Spleen (tissue), 11 donors: ENCODE measurements around the gene ARFGEF3. TPM values are rescaled to one million over a fixed set of nuclear protein-coding genes. Genes with fewer than 3 reads are reported as not detected.
"Not testable (repeated sequence)": the region's sequence is repeated elsewhere in the genome, so short reads cannot be mapped to it uniquely, and the experiment has no call there.

ENCODE experiments used
- DNase-seq: peaks from one replicate; pipeline ENCODE4 v3.0.0-alpha.2; 2020
- H3K27ac ChIP-seq, 8 donors: fragments of 200-600 bp; sonication (generic) in 7 of 8; 1 replicate in 4 of 8; 2 replicates in 4 of 8; pipeline versions ENCODE4 v1.5.0 to v1.8.0; 2016 to 2021; ENCODE audit warnings: inconsistent platforms in 4 of 8, mild to moderate bottlenecking in 4 of 8, moderate library complexity in 1 of 8
- H3K27me3 ChIP-seq, 7 donors: fragments of 200-600 bp; sonication (generic) in 6 of 7; replicated peaks in 1 of 7; 1 replicate in 4 of 7; 2 replicates in 3 of 7; pipeline versions ENCODE4 v1.5.0 to v1.8.0; 2016 to 2021; ENCODE audit warnings: inconsistent platforms in 3 of 7, mild to moderate bottlenecking in 1 of 7
- H3K36me3 ChIP-seq, 6 donors: fragments of 200-600 bp; sonication (generic) in 5 of 6; 1 replicate in 4 of 6; 2 replicates in 2 of 6; pipeline versions ENCODE4 v1.5.0 to v1.8.0; 2016 to 2021; ENCODE audit warnings: inconsistent platforms in 2 of 6
- H3K4me1 ChIP-seq, 6 donors: fragments of 200-600 bp; sonication (generic) in 5 of 6; 1 replicate in 3 of 6; 2 replicates in 3 of 6; pipeline versions ENCODE4 v1.5.0 to v1.8.0; 2016 to 2021; ENCODE audit warnings: inconsistent platforms in 3 of 6
- H3K4me3 ChIP-seq, 8 donors: fragments of 200-600 bp; sonication (generic) in 7 of 8; 1 replicate in 4 of 8; 2 replicates in 4 of 8; pipeline versions ENCODE4 v1.5.0 to v1.8.0; 2016 to 2021; ENCODE audit warnings: inconsistent platforms in 4 of 8, mild to moderate bottlenecking in 4 of 8, moderate library complexity in 2 of 8
- H3K9me3 ChIP-seq, 8 donors: fragments of 200-600 bp; sonication (generic) in 7 of 8; 1 replicate in 4 of 8; 2 replicates in 4 of 8; pipeline versions ENCODE4 v1.5.0 to v1.8.0; 2016 to 2021; ENCODE audit warnings: inconsistent platforms in 4 of 8
- POLR2A ChIP-seq, 3 donors: fragments of 450-650 bp; IDR thresholded peaks; one replicate each; pipeline ENCODE4 v1.5.1; 2017; ENCODE audit warnings: antibody characterized with exemption in 3 of 3, mild to moderate bottlenecking in 1 of 3
- POLR2AphosphoS5 ChIP-seq, 3 donors: sonication (generic); formaldehyde crosslinking; IDR thresholded peaks; one replicate each; pipeline ENCODE4 v1.5.1; 2017; ENCODE audit warnings: antibody characterized with exemption in 3 of 3
- WGBS, 5 donors: extraction: QIAGEN DNeasy Blood & Tissue Kit in 3 of 5; methylation state at CpG; one replicate each; pipeline versions ENCODE4 v1.1.5 to v1.1.7; 2013 to 2018; 5-methylcytosine and 5-hydroxymethylcytosine counted together
- intact Hi-C: fragments of 100-400 bp; cut with DNase I; formaldehyde crosslinking; loops from one replicate; pipeline ENCODE4 v1.15.0; 2023; ENCODE audit warnings: low total_unique reads
- polyA plus RNA-seq, 3 donors: library from polyadenylated mRNA; stranded (reverse); fragments of 200-250 nt; gene quantifications; one replicate each; pipeline ENCODE4 v1.2.1, GENCODE V29; 2013
- total RNA-seq, 7 donors: library from RNA; depleted of rRNA in 3 of 7; stranded (reverse); fragments of >200 nt in 3 of 7; fragmentation: NEBNext Ultra II Directional in 4 of 7; extraction: Animal tissue kit (Norgen Biotek cat#: 25700) in 4 of 7; gene quantifications; one replicate each; pipeline versions ENCODE4 v1.1.0 to v1.2.1, GENCODE V29; 2016 to 2021
- TF ChIP-seq, protein P1 (sequence below), 11 experiments: fragments of 200-600 bp in 7 of 11; fragments of 450-650 bp in 4 of 11; sonication (generic) in 4 of 11; IDR thresholded peaks in 8 of 11; conservative IDR thresholded peaks in 3 of 11; 1 replicate in 7 of 11; 2 replicates in 4 of 11; pipeline versions ENCODE4 v1.4.0 to v1.8.0; 2016 to 2021; ENCODE audit warnings: antibody characterized with exemption in 11 of 11, inconsistent platforms in 4 of 11, mild to moderate bottlenecking in 1 of 11
- donor health status: healthy with polysubstance abuse.
- donor health status: DM: no; HTN: no; CAD: no; lungs with moderate emphysema.
- donor health status: DM: no; HTN: no; CAD: no.
- donor health status: Bipolar disorder and iron deficiency.
- donor health status: healthy.
- donor health status: DM: no; HTN: no; CAD: no.
- donor health status: DM: yes; HTN: yes; CAD: no.

The ARFGEF3 gene
- total and polyA plus RNA-seq, 10 donors, result 0.09 to 3.1 (median 1.7) TPM

DNA sequence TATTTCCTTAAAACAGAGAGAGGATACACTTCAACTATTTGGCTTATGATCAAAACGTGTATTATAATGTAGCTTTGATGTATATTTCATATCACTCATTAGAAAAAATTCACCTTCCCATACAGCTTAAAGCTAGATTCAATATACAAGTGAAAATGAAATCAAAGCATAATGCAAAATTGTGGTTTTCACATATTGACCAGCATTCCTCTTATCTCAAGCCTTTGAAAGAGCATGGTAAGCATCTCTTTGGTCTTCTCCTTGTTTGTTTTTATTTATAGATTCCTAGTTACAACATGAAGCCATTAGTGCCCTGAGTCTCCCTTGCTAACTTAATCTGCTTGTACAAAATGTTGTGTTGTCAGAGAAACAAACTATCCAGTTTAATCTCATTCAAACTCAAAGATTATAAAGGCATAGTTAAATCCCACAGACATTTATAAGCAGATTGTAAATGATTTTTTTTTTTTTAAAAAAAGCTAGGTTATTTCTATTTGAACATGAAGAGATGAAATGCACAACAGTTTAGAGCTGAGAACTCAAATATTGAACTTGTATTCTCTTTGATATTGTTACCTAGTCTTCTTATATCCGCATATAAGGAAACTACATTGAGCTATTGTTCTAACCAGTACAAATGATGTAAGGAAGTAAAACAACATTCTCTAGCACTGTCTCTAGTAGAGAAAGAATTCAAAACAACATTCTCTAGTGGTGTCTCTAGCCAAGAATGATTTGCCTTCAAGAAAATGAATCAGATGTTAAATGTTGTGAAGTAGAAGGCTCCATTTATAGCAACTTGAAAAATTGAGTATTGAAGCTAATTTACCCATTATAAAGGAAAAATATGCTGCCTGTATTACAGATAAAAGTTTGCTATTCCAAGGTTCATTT is 184.8 kb downstream of the ARFGEF3 start:
- WGBS, 5 donors, result 72 to 80% (median 76%) methylated on average over 2 of the region's 2 CpGs
- Histone ChIP-seq H3K9me3 (no peaks in the 10 kb centered on the region), H3K27me3 (peaks cover 0 to 5% (median 0%) of the 10 kb centered on the region in 7 donors), H3K27ac (no peak overlapping the region), H3K4me1 (no peaks in the 10 kb centered on the region), H3K36me3 (no peaks in the 10 kb centered on the region), H3K4me3 (no peak overlapping the region)
- TF ChIP-seq POLR2AphosphoS5 (IDR thresholded peaks at IDR 0.05), result no peak
- TF ChIP-seq POLR2A (IDR thresholded peaks at IDR 0.05), result no peak
- TF ChIP-seq, protein P1, sequence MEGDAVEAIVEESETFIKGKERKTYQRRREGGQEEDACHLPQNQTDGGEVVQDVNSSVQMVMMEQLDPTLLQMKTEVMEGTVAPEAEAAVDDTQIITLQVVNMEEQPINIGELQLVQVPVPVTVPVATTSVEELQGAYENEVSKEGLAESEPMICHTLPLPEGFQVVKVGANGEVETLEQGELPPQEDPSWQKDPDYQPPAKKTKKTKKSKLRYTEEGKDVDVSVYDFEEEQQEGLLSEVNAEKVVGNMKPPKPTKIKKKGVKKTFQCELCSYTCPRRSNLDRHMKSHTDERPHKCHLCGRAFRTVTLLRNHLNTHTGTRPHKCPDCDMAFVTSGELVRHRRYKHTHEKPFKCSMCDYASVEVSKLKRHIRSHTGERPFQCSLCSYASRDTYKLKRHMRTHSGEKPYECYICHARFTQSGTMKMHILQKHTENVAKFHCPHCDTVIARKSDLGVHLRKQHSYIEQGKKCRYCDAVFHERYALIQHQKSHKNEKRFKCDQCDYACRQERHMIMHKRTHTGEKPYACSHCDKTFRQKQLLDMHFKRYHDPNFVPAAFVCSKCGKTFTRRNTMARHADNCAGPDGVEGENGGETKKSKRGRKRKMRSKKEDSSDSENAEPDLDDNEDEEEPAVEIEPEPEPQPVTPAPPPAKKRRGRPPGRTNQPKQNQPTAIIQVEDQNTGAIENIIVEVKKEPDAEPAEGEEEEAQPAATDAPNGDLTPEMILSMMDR (IDR thresholded peaks at IDR 0.05 in 8 of 11, conservative IDR thresholded peaks at IDR 0.05 in 3 of 11), result no peak
- DNase-seq, result no peak
- intact Hi-C loops, result no loop called here

DNA sequence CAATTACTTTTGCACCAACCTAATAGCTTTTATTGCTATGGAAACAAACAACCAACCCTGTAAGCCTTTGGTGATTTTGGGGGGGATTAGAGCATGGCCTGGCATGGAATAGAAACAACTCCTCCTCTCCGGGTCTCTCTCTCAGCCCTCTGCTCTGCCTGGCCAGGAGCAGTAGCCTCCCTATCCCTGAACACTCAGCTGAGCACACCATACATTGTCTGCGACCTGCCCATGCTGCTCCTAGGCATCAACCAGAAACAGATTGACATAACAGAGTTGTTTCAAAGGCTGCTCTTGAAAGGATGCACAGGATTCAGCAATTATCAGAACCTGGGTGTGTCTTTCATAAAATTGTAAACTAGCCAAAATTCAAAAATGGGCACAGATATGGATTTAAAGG is 186.1 kb downstream of the ARFGEF3 start:
- no peak for TF ChIP-seq POLR2A (IDR thresholded peaks at IDR 0.05)
- TF ChIP-seq, protein P1 (IDR thresholded peaks at IDR 0.05 in 8 of 11, conservative IDR thresholded peaks at IDR 0.05 in 3 of 11), result no peak
- no peak for TF ChIP-seq POLR2AphosphoS5 (IDR thresholded peaks at IDR 0.05)
- Histone ChIP-seq H3K36me3 (no peaks in the 10 kb centered on the region), H3K9me3 (no peaks in the 10 kb centered on the region), H3K4me1 (no peaks in the 10 kb centered on the region), H3K27me3 (peaks cover 0 to 5% (median 0%) of the 10 kb centered on the region in 7 donors), H3K4me3 (no peak overlapping the region), H3K27ac (no peak overlapping the region)
- intact Hi-C loops, result no loop called here
- 79 to 88% (median 86%) methylated on average over 2 of the region's 2 CpGs for WGBS, 5 donors
- DNase-seq, result no peak

DNA sequence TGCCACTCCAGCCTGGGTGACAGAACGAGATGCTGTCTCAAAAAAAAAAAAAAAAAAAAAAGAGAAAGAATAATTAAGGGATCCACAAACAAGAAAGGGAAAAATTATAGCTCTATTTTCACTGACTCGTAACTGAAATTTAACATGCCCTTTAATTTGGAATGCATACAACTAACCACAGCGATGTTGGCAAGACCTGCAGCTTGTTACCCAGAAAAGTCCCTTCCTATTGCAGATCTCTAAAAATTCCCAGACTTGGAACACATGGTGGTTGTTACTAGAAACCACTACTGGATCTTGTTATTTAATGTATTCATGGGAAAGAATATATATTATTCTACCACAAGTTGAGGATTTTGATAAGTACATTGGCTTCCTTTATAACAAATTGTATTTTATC is 188.2 kb downstream of the ARFGEF3 start:
- intact Hi-C loops, result no loop called here
- H3K27ac ChIP-seq, result no peak overlapping the region
- WGBS, 5 donors, result 81 to 96% (median 90%) methylated on average over 3 of the region's 3 CpGs
- H3K9me3 ChIP-seq, result no peaks in the 10 kb centered on the region
- TF ChIP-seq, protein P1 (IDR thresholded peaks at IDR 0.05 in 8 of 11, conservative IDR thresholded peaks at IDR 0.05 in 3 of 11), result no peak
- no peak for TF ChIP-seq POLR2A (IDR thresholded peaks at IDR 0.05)
- no peak for TF ChIP-seq POLR2AphosphoS5 (IDR thresholded peaks at IDR 0.05)
- H3K27me3 ChIP-seq, result peaks cover 0 to 12% (median 0%) of the 10 kb centered on the region in 7 donors
- no peaks in the 10 kb centered on the region for H3K36me3 ChIP-seq
- no peaks in the 10 kb centered on the region for H3K4me1 ChIP-seq
- H3K4me3 ChIP-seq, result no peak overlapping the region
- DNase-seq, result no peak

DNA sequence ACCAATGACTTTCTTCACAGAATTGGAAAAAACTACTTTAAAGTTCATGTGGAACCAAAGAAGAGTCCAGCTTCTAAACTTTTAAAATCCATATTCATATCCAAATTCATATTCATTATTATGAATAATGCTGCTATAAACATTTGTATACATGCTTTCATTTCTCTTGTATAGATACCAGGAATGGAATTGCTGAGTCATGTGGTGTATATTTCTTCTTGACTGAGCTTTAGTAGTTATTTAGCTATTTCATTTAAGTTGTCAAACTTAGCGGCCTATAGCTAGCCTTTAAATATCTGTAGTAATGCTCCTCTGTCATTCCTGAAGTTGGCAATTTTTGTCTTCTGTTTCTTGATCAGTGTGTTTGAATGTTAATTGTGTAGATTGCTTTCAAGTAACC is 196.2 kb downstream of the ARFGEF3 start:
- Histone ChIP-seq H3K4me3 (no peak overlapping the region), H3K27ac (no peak overlapping the region), H3K9me3 (no peaks in the 10 kb centered on the region), H3K36me3 (no peaks in the 10 kb centered on the region), H3K27me3 (peaks cover 0 to 6% (median 0%) of the 10 kb centered on the region in 7 donors), H3K4me1 (no peaks in the 10 kb centered on the region)
- TF ChIP-seq POLR2A (IDR thresholded peaks at IDR 0.05) (no peak), POLR2AphosphoS5 (IDR thresholded peaks at IDR 0.05) (no peak)
- TF ChIP-seq, protein P1 (IDR thresholded peaks at IDR 0.05 in 8 of 11, conservative IDR thresholded peaks at IDR 0.05 in 3 of 11), result no peak
- intact Hi-C loops, result no loop called here
- DNase-seq, result no peak
- WGBS, 5 donors, result 84 to 90% (median 88%) methylated on average over 1 of the region's 1 CpG

DNA sequence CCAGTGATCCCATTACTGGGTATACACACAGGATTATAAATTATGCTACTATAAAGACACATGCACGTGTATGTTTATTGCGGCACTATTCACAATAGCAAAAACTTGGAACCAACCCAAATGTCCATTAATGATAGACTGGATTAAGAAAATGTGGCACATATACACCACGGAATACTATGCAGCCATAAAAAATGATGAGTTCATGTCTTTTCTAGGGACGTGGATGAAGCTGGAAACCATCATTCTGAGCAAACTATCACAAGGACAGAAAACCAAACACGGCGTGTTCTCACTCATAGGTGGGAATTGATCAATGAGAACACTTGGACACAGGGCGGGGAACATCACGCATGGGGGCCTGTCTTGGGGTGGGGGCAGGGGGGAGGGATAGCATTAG is 206.9 kb downstream of the ARFGEF3 start:
- H3K27ac ChIP-seq, result not testable (repeated sequence)

More for the DNA sequence above, 206.9 kb downstream of the ARFGEF3 start:
- H3K9me3 ChIP-seq, intact Hi-C loops, H3K4me1 ChIP-seq, H3K27me3 ChIP-seq, DNase-seq, H3K4me3 ChIP-seq, H3K36me3 ChIP-seq: not testable (repeated sequence)
- 93 to 96% (median 94%) methylated on average over 8 of the region's 8 CpGs for WGBS, 5 donors
